HepG2 (cell line): ENCODE data around the gene WWP2. TPM values are rescaled to one million over a fixed set of nuclear protein-coding genes. Genes with fewer than 3 reads are reported as not detected.
A peak's percentile ranks its signal among the peaks of the same experiment; 100 is the strongest.

Experiments used
- ARNT2 ChIP-seq: sonication (generic); formaldehyde crosslinking; IDR thresholded peaks from 2 replicates; pipeline ENCODE4 v1.8.0; 2022; ENCODE audit warnings: mild to moderate bottlenecking, low read depth, missing genetic modification reagents, moderate library complexity
- CBX5 ChIP-seq: sonication (generic); formaldehyde crosslinking; IDR thresholded peaks from 2 replicates; pipeline ENCODE4 v1.4.0; 2020; ENCODE audit warnings: missing genetic modification reagents, borderline replicate concordance
- CCAR2 ChIP-seq: fragments of 200-400 bp; formaldehyde crosslinking; optimal IDR thresholded peaks from 2 replicates; pipeline ENCODE3; 2018; ENCODE audit warnings: low read depth, mild to moderate bottlenecking, low read length, moderate library complexity
- CENPX ChIP-seq: sonication (generic); formaldehyde crosslinking; IDR thresholded peaks from 2 replicates; pipeline ENCODE4 v1.9.0; 2021; ENCODE audit warnings: mild to moderate bottlenecking, missing genetic modification reagents, moderate library complexity
- CREBL2 ChIP-seq: sonication (generic); formaldehyde crosslinking; IDR thresholded peaks from 2 replicates; pipeline ENCODE4 v1.8.1; 2023; ENCODE audit warnings: missing genetic modification reagents, mild to moderate bottlenecking, borderline replicate concordance
- HNRNPH1 ChIP-seq: fragments of 200-400 bp; formaldehyde crosslinking; optimal IDR thresholded peaks from 2 replicates; pipeline ENCODE3; 2017; ENCODE audit warnings: mild to moderate bottlenecking, low read depth, low read length
- JUNB ChIP-seq: sonication (generic); formaldehyde crosslinking; IDR thresholded peaks from 2 replicates; pipeline ENCODE4 v1.8.0; 2022; ENCODE audit warnings: missing genetic modification reagents, mild to moderate bottlenecking, borderline replicate concordance
- KDM5B ChIP-seq: sonication (generic); formaldehyde crosslinking; IDR thresholded peaks from 2 replicates; pipeline ENCODE4 v1.4.0; 2020; ENCODE audit warnings: missing genetic modification reagents, mild to moderate bottlenecking, borderline replicate concordance
- MBD4 ChIP-seq: IDR thresholded peaks from 2 replicates; pipeline ENCODE4 v1.6.1; 2012; ENCODE audit warnings: low read length, inconsistent platforms, borderline replicate concordance
- NFE2L2 ChIP-seq: fragments of 150-350 bp; IDR thresholded peaks from 2 replicates; pipeline ENCODE4 v1.6.1; 2014; ENCODE audit warnings: low read length
- NFIC ChIP-seq: IDR thresholded peaks from 2 replicates; pipeline ENCODE4 v1.6.1; 2012; ENCODE audit warnings: mild to moderate bottlenecking, low read length, inconsistent platforms
- NFKB2 ChIP-seq: sonication (generic); formaldehyde crosslinking; IDR thresholded peaks from 2 replicates; pipeline ENCODE4 v1.4.0; 2020; ENCODE audit warnings: missing genetic modification reagents, borderline replicate concordance
- SRY ChIP-seq: sonication (generic); formaldehyde crosslinking; IDR thresholded peaks from 2 replicates; pipeline ENCODE4 v1.8.0; 2022; ENCODE audit warnings: mild to moderate bottlenecking, missing genetic modification reagents
- TGIF2 ChIP-seq: IDR thresholded peaks from 2 replicates; pipeline ENCODE4 v1.6.1; 2016; ENCODE audit warnings: control low read depth, missing compliant biosample characterization
- TSC22D2 ChIP-seq: sonication (generic); formaldehyde crosslinking; IDR thresholded peaks from 2 replicates; pipeline ENCODE4 v1.5.1; 2020; ENCODE audit warnings: missing genetic modification reagents, mild to moderate bottlenecking, borderline replicate concordance
- ZBTB2 ChIP-seq: sonication (generic); formaldehyde crosslinking; IDR thresholded peaks from 2 replicates; pipeline ENCODE4 v1.8.0; 2022; ENCODE audit warnings: low read depth, missing genetic modification reagents
- ZBTB3 ChIP-seq: sonication (generic); formaldehyde crosslinking; IDR thresholded peaks from 2 replicates; pipeline ENCODE4 v1.4.0; 2020; ENCODE audit warnings: low read depth, mild to moderate bottlenecking, moderate library complexity, missing genetic modification reagents, borderline replicate concordance
- ZFP36L1 ChIP-seq: sonication (generic); formaldehyde crosslinking; IDR thresholded peaks from 2 replicates; pipeline ENCODE4 v1.8.0; 2022; ENCODE audit warnings: mild to moderate bottlenecking, missing genetic modification reagents, moderate library complexity
- ZNF460 ChIP-seq: sonication (generic); formaldehyde crosslinking; IDR thresholded peaks from 2 replicates; pipeline ENCODE4 v1.5.1; 2020; ENCODE audit warnings: missing genetic modification reagents, mild to moderate bottlenecking, borderline replicate concordance
- ZNF468 ChIP-seq: sonication (generic); formaldehyde crosslinking; IDR thresholded peaks from 2 replicates; pipeline ENCODE4 v1.8.0; 2022; ENCODE audit warnings: mild to moderate bottlenecking, moderate library complexity, missing genetic modification reagents
- ZNF501 ChIP-seq: sonication (generic); formaldehyde crosslinking; IDR thresholded peaks from 2 replicates; pipeline ENCODE4 v1.5.1; 2020; ENCODE audit warnings: mild to moderate bottlenecking, moderate library complexity, missing genetic modification reagents
- ZNF569 ChIP-seq: sonication (generic); formaldehyde crosslinking; IDR thresholded peaks from 2 replicates; pipeline ENCODE4 v1.5.0; 2020; ENCODE audit warnings: mild to moderate bottlenecking, missing genetic modification reagents, moderate library complexity, borderline replicate concordance
- ZNF674 ChIP-seq: sonication (generic); formaldehyde crosslinking; IDR thresholded peaks from 2 replicates; pipeline ENCODE4 v1.5.0; 2020; ENCODE audit warnings: low read depth, mild to moderate bottlenecking, missing genetic modification reagents
- ZNF782 ChIP-seq: sonication (generic); formaldehyde crosslinking; IDR thresholded peaks from 2 replicates; pipeline ENCODE4 v1.4.0; 2020; ENCODE audit warnings: missing genetic modification reagents, mild to moderate bottlenecking, borderline replicate concordance
- polyA plus RNA-seq, 8 experiments: library from polyadenylated mRNA; depleted of rRNA in 3 of 8; stranded (reverse) in 7 of 8; unstranded in 1 of 8; fragments of >200 nt; fragmentation: Illumina TruSeq in 4 of 8; extraction: Trizol in 4 of 8; gene quantifications; 2 replicates each; pipeline versions ENCODE4 v1.2.1 to v1.2.3, GENCODE V29; 2011 to 2016; ENCODE audit warnings: low read depth in 4 of 8, missing spikeins in 1 of 8, mixed read lengths in 1 of 8; ENCODE audit not compliant: insufficient read depth in 1 of 8
- total RNA-seq, 5 experiments: library from RNA; depleted of rRNA; stranded (reverse); fragments of >200 nt; fragmentation: Illumina TruSeq; extraction: Trizol; gene quantifications; 2 replicates each; pipeline ENCODE4 v1.2.3, GENCODE V29; 2016; ENCODE audit warnings: low read depth in 1 of 5
- TF ChIP-seq, protein P1 (sequence below): sonication (generic); formaldehyde crosslinking; IDR thresholded peaks from 2 replicates; pipeline ENCODE4 v1.5.0; 2020; ENCODE audit warnings: mild to moderate bottlenecking, missing genetic modification reagents
- TF ChIP-seq, protein P2 (sequence below): sonication (generic); formaldehyde crosslinking; IDR thresholded peaks from 2 replicates; pipeline ENCODE4 v1.9.0; 2021; ENCODE audit warnings: missing genetic modification reagents, mild to moderate bottlenecking, borderline replicate concordance

The WWP2 gene
- total and polyA plus RNA-seq, 2 of the 13 experiments (the other 11 are each of a cell fraction or from before 2014, with no cell fraction given): 11.4 to 28.2 TPM

- TF ChIP-seq, protein P1, sequence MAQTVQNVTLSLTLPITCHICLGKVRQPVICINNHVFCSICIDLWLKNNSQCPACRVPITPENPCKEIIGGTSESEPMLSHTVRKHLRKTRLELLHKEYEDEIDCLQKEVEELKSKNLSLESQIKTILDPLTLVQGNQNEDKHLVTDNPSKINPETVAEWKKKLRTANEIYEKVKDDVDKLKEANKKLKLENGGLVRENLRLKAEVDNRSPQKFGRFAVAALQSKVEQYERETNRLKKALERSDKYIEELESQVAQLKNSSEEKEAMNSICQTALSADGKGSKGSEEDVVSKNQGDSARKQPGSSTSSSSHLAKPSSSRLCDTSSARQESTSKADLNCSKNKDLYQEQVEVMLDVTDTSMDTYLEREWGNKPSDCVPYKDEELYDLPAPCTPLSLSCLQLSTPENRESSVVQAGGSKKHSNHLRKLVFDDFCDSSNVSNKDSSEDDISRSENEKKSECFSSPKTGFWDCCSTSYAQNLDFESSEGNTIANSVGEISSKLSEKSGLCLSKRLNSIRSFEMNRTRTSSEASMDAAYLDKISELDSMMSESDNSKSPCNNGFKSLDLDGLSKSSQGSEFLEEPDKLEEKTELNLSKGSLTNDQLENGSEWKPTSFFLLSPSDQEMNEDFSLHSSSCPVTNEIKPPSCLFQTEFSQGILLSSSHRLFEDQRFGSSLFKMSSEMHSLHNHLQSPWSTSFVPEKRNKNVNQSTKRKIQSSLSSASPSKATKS (CRISPR knock-in tag): 0 out of 2 replicates have a peak, but pooled peaks have one; percentile 67
- TF ChIP-seq ZNF569 (CRISPR knock-in tag): no peak
- no peak; the same call in 1 of the 2 replicates for TF ChIP-seq ZNF460 (CRISPR knock-in tag)
- TF ChIP-seq HNRNPH1: no peak
- no peak for TF ChIP-seq JUNB (CRISPR knock-in tag)
- no peak for TF ChIP-seq ZNF468 (CRISPR knock-in tag)
- no peak for TF ChIP-seq ZNF782 (CRISPR knock-in tag)
- TF ChIP-seq CBX5: no peak
- TF ChIP-seq NFE2L2: peak; percentile 100
- TF ChIP-seq TGIF2: peak; percentile 35; the same call in 1 of the 2 replicates
- peak; percentile 77; the same call in 1 of the 2 replicates for TF ChIP-seq NFKB2
- peak; percentile 75; the same call in 1 of the 2 replicates for TF ChIP-seq ZFP36L1 (CRISPR knock-in tag)
- TF ChIP-seq CCAR2: no peak
- no peak; the same call in 1 of the 2 replicates for TF ChIP-seq ZNF501 (CRISPR knock-in tag)
- no peak for TF ChIP-seq ZNF674 (CRISPR knock-in tag)
- TF ChIP-seq NFIC: no peak
- no peak for TF ChIP-seq MBD4
- TF ChIP-seq, protein P2, sequence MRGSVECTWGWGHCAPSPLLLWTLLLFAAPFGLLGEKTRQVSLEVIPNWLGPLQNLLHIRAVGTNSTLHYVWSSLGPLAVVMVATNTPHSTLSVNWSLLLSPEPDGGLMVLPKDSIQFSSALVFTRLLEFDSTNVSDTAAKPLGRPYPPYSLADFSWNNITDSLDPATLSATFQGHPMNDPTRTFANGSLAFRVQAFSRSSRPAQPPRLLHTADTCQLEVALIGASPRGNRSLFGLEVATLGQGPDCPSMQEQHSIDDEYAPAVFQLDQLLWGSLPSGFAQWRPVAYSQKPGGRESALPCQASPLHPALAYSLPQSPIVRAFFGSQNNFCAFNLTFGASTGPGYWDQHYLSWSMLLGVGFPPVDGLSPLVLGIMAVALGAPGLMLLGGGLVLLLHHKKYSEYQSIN (CRISPR knock-in tag): no peak
- no peak for TF ChIP-seq CENPX (CRISPR knock-in tag)
- peak; percentile 93 for TF ChIP-seq SRY (CRISPR knock-in tag)
- no peak for TF ChIP-seq ZBTB3 (CRISPR knock-in tag)
- 0 out of 2 replicates have a peak, but pooled peaks have one; percentile 1 for TF ChIP-seq ARNT2 (CRISPR knock-in tag)
- no peak for TF ChIP-seq ZBTB2 (CRISPR knock-in tag)
- TF ChIP-seq KDM5B (CRISPR knock-in tag): no peak
- TF ChIP-seq TSC22D2 (CRISPR knock-in tag): no peak
- TF ChIP-seq CREBL2 (CRISPR knock-in tag): no peak
Observed at GRCh38 chr16:69726313-69727060, 35.6 kb upstream of the WWP2 start, which contains the start of gene NQO1 (continued).
